HuH-7.5 (cell line): ENCODE measurements around the gene DPYD.

Experiments
- DNase-seq: peaks from one replicate; pipeline ENCODE4 v3.0.0; 2011; ENCODE audit warnings: low spot score

DPYD gene

DNA sequence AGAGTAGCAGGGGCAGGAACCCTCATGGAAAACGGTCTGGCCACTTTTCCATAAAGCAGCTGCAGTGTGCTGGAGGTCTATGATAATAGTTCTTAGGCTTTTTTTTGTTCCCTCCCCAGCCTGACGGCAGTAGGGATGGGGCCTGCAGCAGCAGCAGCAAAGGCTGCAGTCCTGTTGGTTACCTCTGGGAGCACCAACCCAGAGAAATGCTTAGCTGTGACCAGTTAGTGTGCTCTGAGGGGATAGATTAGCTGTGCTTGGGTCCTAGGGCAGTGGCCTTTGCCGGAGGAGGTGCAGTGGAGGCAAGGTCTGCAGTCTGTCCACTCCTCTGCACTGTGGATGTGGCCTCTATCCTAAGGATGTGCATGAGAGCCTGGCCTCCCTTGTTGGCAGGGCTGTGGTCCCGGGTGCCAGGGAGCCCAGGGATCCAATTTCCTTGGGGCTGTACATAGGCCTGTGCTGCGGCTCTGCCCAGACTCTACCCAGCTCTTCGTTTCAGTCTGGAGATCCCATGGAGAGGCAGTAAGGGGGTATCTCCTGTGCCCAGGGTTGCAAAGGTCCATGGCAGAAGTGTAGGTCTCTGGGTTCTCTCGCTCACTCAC lies 876.6 kb downstream of the DPYD start:
- DNase-seq: no peak

GRCh38 chr1:97042551-97042950 lies 878.3 kb downstream of the DPYD start:
- no peak for DNase-seq

DNA sequence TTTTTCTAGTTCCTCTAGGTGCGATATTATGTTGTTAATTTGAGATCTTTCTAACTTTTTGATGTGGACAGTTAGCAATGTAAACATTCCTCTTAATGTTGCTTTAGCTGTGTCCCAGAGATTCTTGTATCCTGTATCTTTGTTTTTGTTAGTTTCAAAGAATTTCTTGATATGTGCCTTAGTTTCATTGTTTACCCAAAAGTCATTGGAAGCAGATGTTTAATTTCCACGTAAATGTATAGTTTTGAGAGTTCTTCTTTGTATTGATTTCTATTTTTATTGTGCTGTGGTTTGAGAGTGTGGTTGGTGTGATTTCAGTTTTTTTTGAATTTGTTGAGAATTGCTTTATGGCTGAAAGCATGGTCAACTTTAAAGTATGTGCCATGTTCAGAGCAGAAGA lies 879.8 kb downstream of the DPYD start:
- DNase-seq: no peak

GRCh38 chr1:97038410-97038809 lies 882.4 kb downstream of the DPYD start:
- no peak for DNase-seq

GRCh38 chr1:97034651-97035050 lies 886.2 kb downstream of the DPYD start:
- DNase-seq: no peak

- DNase-seq: no peak
Observed at GRCh38 chr1:97033949-97034348, 886.9 kb downstream of the DPYD start.
